ENCODE measurements around the gene MEG3.
"Not testable (repeated sequence)": the region's sequence is repeated elsewhere in the genome, so short reads cannot be mapped to it uniquely, and the experiment has no call there.

GRCh38 chr14:100818923-100819322 is 7.0 kb upstream of the MEG3 start:
- not testable (repeated sequence) for TF ChIP-seq CTCF, POLR2A (IDR thresholded peaks at IDR 0.05)

All from lower leg skin (tissue), 3 donors.